HG03558 (cell line): ENCODE measurements around the gene DUS2.
"Not testable (repeated sequence)": the region's sequence is repeated elsewhere in the genome, so short reads cannot be mapped to it uniquely, and the experiment has no call there.

Experiments
- ATAC-seq: cut with Tn5 transposase; IDR thresholded peaks from one replicate; pipeline ENCODE4 v1.9.1; 2021; ENCODE audit warnings: moderate number of reproducible peaks; ENCODE audit not compliant: unreplicated experiment; ENCODE audit errors: extremely low read depth

DUS2 gene

GRCh38 chr16:68114939-68115338 is 91.9 kb downstream of the DUS2 start:
- not testable (repeated sequence) for ATAC-seq

GRCh38 chr16:68115851-68116250 is 92.8 kb downstream of the DUS2 start:
- ATAC-seq, result no peak

- no peak for ATAC-seq
Measured at GRCh38 chr16:68116256-68116867, 93.3 kb downstream of the DUS2 start.

GRCh38 chr16:68117884-68118283 is 94.8 kb downstream of the DUS2 start:
- ATAC-seq, result no peak

GRCh38 chr16:68118954-68119353 is 95.9 kb downstream of the DUS2 start:
- not testable (repeated sequence) for ATAC-seq

GRCh38 chr16:68120496-68120895 is 97.4 kb downstream of the DUS2 start:
- ATAC-seq, result not testable (repeated sequence)

GRCh38 chr16:68126395-68126794 is 103.3 kb downstream of the DUS2 start:
- ATAC-seq, result no peak

GRCh38 chr16:68128577-68129305 is 105.7 kb downstream of the DUS2 start:
- ATAC-seq, result no peak
